Breast epithelium (tissue), 4 donors: ENCODE measurements around the gene MCOLN1. TPM values are rescaled to one million over a fixed set of nuclear protein-coding genes. Genes with fewer than 3 reads are reported as not detected.
A peak's percentile ranks its signal among the peaks of the same experiment; 100 is the strongest.

ENCODE experiments used
- DNase-seq, 2 donors: peaks; one replicate each; pipeline ENCODE4 v3.0.0-alpha.2; 2019; ENCODE audit warnings: low spot score in 2 of 2
- H3K27ac ChIP-seq, 2 donors: fragments of 200-600 bp; sonication (generic) in 1 of 2; one replicate each; pipeline ENCODE4 v1.5.1; 2016 to 2019; ENCODE audit warnings: mild to moderate bottlenecking in 1 of 2
- H3K27me3 ChIP-seq, 2 donors: fragments of 200-600 bp; sonication (generic) in 1 of 2; one replicate each; pipeline versions ENCODE4 v1.5.1 to v1.6.0; 2017 to 2019; ENCODE audit warnings: control low read depth in 1 of 2, mild to moderate bottlenecking in 1 of 2
- H3K36me3 ChIP-seq: fragments of 200-600 bp; one replicate; pipeline ENCODE4 v1.5.1; 2019
- H3K4me1 ChIP-seq, 2 donors: fragments of 200-600 bp; sonication (generic); one replicate each; pipeline ENCODE4 v1.5.1; 2016 to 2019; ENCODE audit warnings: control low read depth in 1 of 2
- H3K4me3 ChIP-seq, 3 donors: fragments of 200-600 bp; sonication (generic); 1 replicate in 2 of 3; 2 replicates in 1 of 3; pipeline ENCODE4 v1.5.1; 2016 to 2019; ENCODE audit warnings: mild to moderate bottlenecking in 3 of 3, moderate library complexity in 2 of 3
- H3K9me3 ChIP-seq, 2 donors: fragments of 200-600 bp; sonication (generic) in 1 of 2; one replicate each; pipeline ENCODE4 v1.5.1; 2016 to 2019; ENCODE audit warnings: control low read depth in 1 of 2
- CTCF ChIP-seq, 3 donors: fragments of 450-650 bp; IDR thresholded peaks; one replicate each; pipeline ENCODE4 v1.5.1; 2016 to 2017; ENCODE audit warnings: antibody characterized with exemption in 3 of 3, mild to moderate bottlenecking in 3 of 3, moderate library complexity in 3 of 3
- POLR2A ChIP-seq: fragments of 450-650 bp; IDR thresholded peaks from one replicate; pipeline ENCODE4 v1.6.1; 2016; ENCODE audit warnings: antibody characterized with exemption, mild to moderate bottlenecking, moderate library complexity
- POLR2AphosphoS5 ChIP-seq, 3 donors: sonication (generic); formaldehyde crosslinking; IDR thresholded peaks; one replicate each; pipeline ENCODE4 v1.6.1; 2017; ENCODE audit warnings: antibody characterized with exemption in 3 of 3
- intact Hi-C: fragments of 100-400 bp; cut with DNase I; formaldehyde crosslinking; loops from one replicate; pipeline ENCODE4 v1.15.1; 2023; ENCODE audit warnings: low total_unique reads
- total RNA-seq, 3 donors: library from RNA; depleted of rRNA; stranded (reverse); fragments of >200 nt; gene quantifications; one replicate each; pipeline ENCODE4 v1.1.0, GENCODE V29; 2016

The MCOLN1 gene
- total RNA-seq, 3 donors from 2014 or later: 11.5 to 35.2 (median 16.4) TPM

GRCh38 chr19:7578127-7578526, 55.7 kb downstream of the MCOLN1 start:
- intact Hi-C loops: no loop called here
- H3K27me3 ChIP-seq: no peaks in the 10 kb centered on the region
- no peak overlapping the region for H3K4me3 ChIP-seq
- H3K36me3 ChIP-seq: no peaks in the 10 kb centered on the region
- no peaks in the 10 kb centered on the region for H3K9me3 ChIP-seq
- H3K4me1 ChIP-seq: no peaks in the 10 kb centered on the region
- no peak overlapping the region for H3K27ac ChIP-seq
- DNase-seq: no peak
- TF ChIP-seq POLR2AphosphoS5 (IDR thresholded peaks at IDR 0.05) (no peak), CTCF (IDR thresholded peaks at IDR 0.05) (no peak), POLR2A (no peak)

- no peak for DNase-seq
- TF ChIP-seq POLR2A (no peak), CTCF (IDR thresholded peaks at IDR 0.05) (no peak), POLR2AphosphoS5 (IDR thresholded peaks at IDR 0.05) (no peak)
- intact Hi-C loops: no loop called here
- Histone ChIP-seq H3K27me3 (no peaks in the 10 kb centered on the region), H3K4me1 (no peaks in the 10 kb centered on the region), H3K9me3 (no peaks in the 10 kb centered on the region), H3K4me3 (no peak overlapping the region), H3K36me3 (no peaks in the 10 kb centered on the region), H3K27ac (no peak overlapping the region)
Measured at GRCh38 chr19:7579182-7579581, 56.8 kb downstream of the MCOLN1 start.

- intact Hi-C loops: no loop called here
- Histone ChIP-seq H3K9me3 (no peaks in the 10 kb centered on the region), H3K36me3 (no peaks in the 10 kb centered on the region), H3K27me3 (no peaks in the 10 kb centered on the region), H3K4me3 (no peak overlapping the region), H3K27ac (no peak overlapping the region), H3K4me1 (no peaks in the 10 kb centered on the region)
- DNase-seq: peak in 1 of 2 donors; percentile 60
- TF ChIP-seq CTCF (IDR thresholded peaks at IDR 0.05): no peak
Measured at GRCh38 chr19:7582446-7582845, 60.0 kb downstream of the MCOLN1 start.

Other genes starting within 250 kb of the MCOLN1 start
- 100 to 1,000 TPM in 2 of 3 donors, 10 to 100 TPM in 1; 66.3 to 108 (median 104) TPM for gene INSR, start 228.2 kb upstream of the MCOLN1 start, total RNA-seq
- 10 to 100 TPM; 16.8 to 23.3 (median 22.9) TPM for gene ARHGEF18, start 173.7 kb upstream of the MCOLN1 start, total RNA-seq
- 1 to 10 TPM; 5.4 to 9.8 (median 7.2) TPM for gene PEX11G, start 33.6 kb upstream of the MCOLN1 start, total RNA-seq
- 10 to 100 TPM; 34.0 to 65.3 (median 34.7) TPM for gene ZNF358, start 6.5 kb upstream of the MCOLN1 start, total RNA-seq
- gene PNPLA6, start 13.1 kb downstream of the MCOLN1 start, total RNA-seq: 10 to 100 TPM; 35.8 to 56.4 (median 45.8) TPM
- 10 to 100 TPM in 1 of 3 donors, 1 to 10 TPM in 1, not detected in 1; 5.6 to 14.2 TPM for gene CAMSAP3, start 73.2 kb downstream of the MCOLN1 start, total RNA-seq
- 10 to 100 TPM; 41.3 to 49.0 (median 41.9) TPM for gene XAB2, start 106.9 kb downstream of the MCOLN1 start, total RNA-seq
- 10 to 100 TPM; 23.7 to 40.4 (median 33.1) TPM for gene PET100, start 107.2 kb downstream of the MCOLN1 start, total RNA-seq
- 1 to 10 TPM in 2 of 3 donors, not detected in 1; 4.9 to 6.7 TPM for gene PCP2, start 111.1 kb downstream of the MCOLN1 start, total RNA-seq
- 10 to 100 TPM; 15.4 to 55.3 (median 37.0) TPM for gene STXBP2, start 114.5 kb downstream of the MCOLN1 start, total RNA-seq
- gene RETN, start 146.4 kb downstream of the MCOLN1 start, total RNA-seq: not detected
- gene MCEMP1, start 154.5 kb downstream of the MCOLN1 start, total RNA-seq: 1 to 10 TPM in 2 of 3 donors, not detected in 1; 1.0 to 2.4 TPM
- gene TRAPPC5, start 158.2 kb downstream of the MCOLN1 start, total RNA-seq: 10 to 100 TPM; 34.7 to 84.0 (median 62.6) TPM
- gene FCER2, start 179.5 kb downstream of the MCOLN1 start, total RNA-seq: under 1 TPM in 2 of 3 donors, not detected in 1; 0.29 to 0.48 TPM
- gene CLEC4G, start 209.5 kb downstream of the MCOLN1 start, total RNA-seq: 1 to 10 TPM in 2 of 3 donors, not detected in 1; 1.3 to 3.7 TPM
- 1 to 10 TPM; 2.3 to 9.8 (median 2.6) TPM for gene CD209, start 224.9 kb downstream of the MCOLN1 start, total RNA-seq
- 1 to 10 TPM in 1 of 3 donors, not detected in 2; 1.3 TPM for gene CLEC4M, start 240.6 kb downstream of the MCOLN1 start, total RNA-seq